OCI-LY7 (cell line): ENCODE measurements around the gene PSAPL1. TPM values are rescaled to one million over a fixed set of nuclear protein-coding genes. Genes with fewer than 3 reads are reported as not detected.

Source experiments
- BruUV-seq: library from RNA; stranded (reverse); fragments of 400-500 nt; replicated peaks from 2 replicates; lab custom pipeline; 2021; lab: Mats Ljungman, UMichigan
- CTCF ChIA-PET: fragments of 300-600 bp; sonication (Branson Sonifier 250); formaldehyde crosslinking; loops from one replicate; lab custom pipeline; 2022; ENCODE audit warnings: antibody characterized with exemption; ENCODE audit not compliant: unreplicated experiment; lab: Charles Lee
- POLR2A ChIA-PET: fragments of 300-600 bp; sonication (Branson Sonifier 250); formaldehyde crosslinking; loops from one replicate; lab custom pipeline; 2022; ENCODE audit warnings: antibody characterized with exemption; lab: Charles Lee
- DNase-seq: peaks from one replicate; pipeline ENCODE4 v3.0.0-alpha.2; 2015; ENCODE audit warnings: low spot score
- H2AFZ ChIP-seq: fragments of 200-600 bp; sonication (generic), shearing (Covaris generic); 2 replicates; pipeline ENCODE4 v1.6.1; 2014; ENCODE audit warnings: mild to moderate bottlenecking, antibody characterized with exemption, low read length, moderate library complexity
- H3K27ac ChIP-seq: fragments of 200-600 bp; sonication (generic); 2 replicates; pipeline ENCODE4 v1.5.1; 2014; ENCODE audit warnings: mixed run types, low read depth, mild to moderate bottlenecking, moderate library complexity, low read length, inconsistent platforms; ENCODE audit not compliant: poor library complexity, severe bottlenecking
- H3K36me3 ChIP-seq: fragments of 200-600 bp; sonication (generic); 2 replicates; pipeline ENCODE4 v1.6.1; 2014; ENCODE audit warnings: mild to moderate bottlenecking, antibody characterized with exemption, low read length, moderate library complexity, mixed read lengths; ENCODE audit not compliant: insufficient read depth
- H3K4me1 ChIP-seq: fragments of 200-600 bp; sonication (generic); 2 replicates; pipeline ENCODE4 v1.5.1; 2014; ENCODE audit warnings: mild to moderate bottlenecking, low read length; ENCODE audit not compliant: insufficient read depth, poor library complexity, severe bottlenecking
- H3K4me2 ChIP-seq: fragments of 200-600 bp; sonication (generic); 2 replicates; pipeline ENCODE4 v1.6.1; 2014; ENCODE audit warnings: mild to moderate bottlenecking, low read length
- H3K4me3 ChIP-seq: fragments of 200-600 bp; sonication (generic); 2 replicates; pipeline ENCODE4 v1.5.1; 2014; ENCODE audit warnings: mild to moderate bottlenecking, low read depth, low read length; ENCODE audit not compliant: poor library complexity, severe bottlenecking
- H3K79me2 ChIP-seq: fragments of 200-600 bp; sonication (generic); 2 replicates; pipeline ENCODE4 v1.6.1; 2016; ENCODE audit warnings: low read depth, mild to moderate bottlenecking, low read length, moderate library complexity, mixed read lengths; ENCODE audit not compliant: insufficient read depth
- H3K9me2 ChIP-seq: fragments of 200-600 bp; sonication (generic); 2 replicates; pipeline ENCODE4 v1.6.1; 2016; ENCODE audit warnings: mild to moderate bottlenecking, low read length, mixed read lengths; ENCODE audit not compliant: insufficient read depth
- H3K9me3 ChIP-seq: fragments of 200-600 bp; sonication (generic); 2 replicates; pipeline ENCODE4 v1.6.1; 2014; ENCODE audit warnings: mild to moderate bottlenecking, mixed run types, low read length, mixed read lengths
- H4K20me1 ChIP-seq: fragments of 200-600 bp; sonication (generic); 2 replicates; pipeline ENCODE4 v1.6.1; 2014; ENCODE audit warnings: mild to moderate bottlenecking, antibody characterized with exemption, low read length, moderate library complexity, mixed read lengths; ENCODE audit not compliant: insufficient read depth
- CTCF ChIP-seq: fragments of 200-600 bp; sonication (generic); conservative IDR thresholded peaks from 2 replicates; pipeline ENCODE4 v1.5.1; 2014; ENCODE audit warnings: mild to moderate bottlenecking, antibody characterized with exemption, low read length, moderate library complexity, mixed read lengths
- EZH2phosphoT487 ChIP-seq: fragments of 200-600 bp; sonication (generic); IDR thresholded peaks from 2 replicates; pipeline ENCODE4 v1.6.1; 2018; ENCODE audit warnings: low read depth, borderline replicate concordance, mild to moderate bottlenecking, mixed run types, antibody characterized with exemption, low read length, moderate library complexity, mixed read lengths
- intact Hi-C: fragments of 100-400 bp; cut with micrococcal nuclease; formaldehyde crosslinking; loops from one replicate; pipeline ENCODE4 v1.10.0; 2022; ENCODE audit not compliant: unreplicated experiment
- total RNA-seq, 2 experiments: library from RNA; depleted of rRNA in 1 of 2; stranded (reverse); fragments of >200 nt in 1 of 2; shearing (Covaris generic) in 1 of 2; gene quantifications; 2 replicates each; pipeline ENCODE4 v1.2.3, GENCODE V29; 2014 to 2022

Gene PSAPL1
- total RNA-seq, 2 experiments from 2014 or later = not detected

- Histone ChIP-seq H3K9me2 (no peaks in the 10 kb centered on the region), H3K4me1 (no peaks in the 10 kb centered on the region), H3K36me3 (no peaks in the 10 kb centered on the region), H3K27ac (no peak overlapping the region), H3K4me2 (no peak overlapping the region), H3K79me2 (no peaks in the 10 kb centered on the region), H4K20me1 (no peaks in the 10 kb centered on the region), H2AFZ (no peak overlapping the region), H3K4me3 (no peak overlapping the region), H3K9me3 (0 out of 2 replicates have a peak, but pooled peaks cover 5% of the 10 kb centered on the region)
- TF ChIP-seq EZH2phosphoT487 (no peak), CTCF (no peak)
- ChIA-PET POLR2A (no interaction called here), CTCF (no interaction called here)
- no TSS peak for BruUV-seq
- intact Hi-C loops = no loop called here
- no peak for DNase-seq
These were observed 45.0 kb downstream of the PSAPL1 start for GRCh38 chr4:7389719-7390118.

GRCh38 chr4:7389101-7389701 is 45.5 kb downstream of the PSAPL1 start:
- ChIA-PET POLR2A (no interaction called here), CTCF (no interaction called here)
- H3K27ac ChIP-seq = no peak overlapping the region
- no peak overlapping the region for H2AFZ ChIP-seq
- no TSS peak for BruUV-seq
- H4K20me1 ChIP-seq = no peaks in the 10 kb centered on the region
- no peak for DNase-seq
- H3K4me1 ChIP-seq = no peaks in the 10 kb centered on the region
- no peaks in the 10 kb centered on the region for H3K9me2 ChIP-seq
- H3K36me3 ChIP-seq = no peaks in the 10 kb centered on the region
- H3K4me3 ChIP-seq = no peak overlapping the region
- intact Hi-C loops = no loop called here
- TF ChIP-seq EZH2phosphoT487 (no peak), CTCF (no peak)
- H3K79me2 ChIP-seq = no peaks in the 10 kb centered on the region
- no peak overlapping the region for H3K4me2 ChIP-seq
- 0 out of 2 replicates have a peak, but pooled peaks cover 5% of the 10 kb centered on the region for H3K9me3 ChIP-seq

- Histone ChIP-seq H2AFZ (no peak overlapping the region), H4K20me1 (no peaks in the 10 kb centered on the region), H3K4me3 (no peak overlapping the region), H3K79me2 (no peaks in the 10 kb centered on the region), H3K4me1 (no peaks in the 10 kb centered on the region), H3K9me2 (no peaks in the 10 kb centered on the region), H3K9me3 (0 out of 2 replicates have a peak, but pooled peaks cover 5% of the 10 kb centered on the region), H3K4me2 (no peak overlapping the region), H3K27ac (no peak overlapping the region), H3K36me3 (no peaks in the 10 kb centered on the region)
- no TSS peak for BruUV-seq
- TF ChIP-seq EZH2phosphoT487 (no peak), CTCF (no peak)
- ChIA-PET CTCF (no interaction called here), POLR2A (no interaction called here)
- intact Hi-C loops = no loop called here
- DNase-seq = no peak
These were observed 46.1 kb downstream of the PSAPL1 start for GRCh38 chr4:7388627-7389026.
